ENCODE results near the gene ATG5.
A peak's percentile ranks its signal among the peaks of the same experiment; 100 is the strongest.

The ATG5 gene

GRCh38 chr6:106347219-106347618 lies 21.7 kb upstream of the ATG5 start:
- Histone ChIP-seq H2BK15ac (replicated peaks; ENCODE audit: low read depth) (no peak overlapping the region), H3K27me3 (ENCODE audit: insufficient read depth, low read length, poor library complexity) (no peaks in the 10 kb centered on the region), H3K56ac (ENCODE audit: low read length) (no peak overlapping the region), H3K23ac (ENCODE audit: low read length) (no peak overlapping the region), H3K4me2 (ENCODE audit: low read length) (no peak overlapping the region), H2BK120ac (ENCODE audit: low read depth, low read length) (no peak overlapping the region), H4K8ac (ENCODE audit: low read depth, low read length) (no peak overlapping the region), H3K36me3 (ENCODE audit: control insufficient read depth, insufficient read depth, low read length) (no peaks in the 10 kb centered on the region), H2AK5ac (ENCODE audit: low read length) (no peak overlapping the region), H3K9ac (ENCODE audit: low read length) (no peak overlapping the region), H3K79me2 (ENCODE audit: control insufficient read depth, insufficient read depth, low read length) (no peaks in the 10 kb centered on the region), H3K27ac (ENCODE audit: low read depth, low read length) (no peak overlapping the region), H3K79me1 (ENCODE audit: low read length) (no peaks in the 10 kb centered on the region), H2BK5ac (ENCODE audit: low read length) (no peak overlapping the region), H3K4ac (ENCODE audit: low read depth, low read length) (no peak overlapping the region), H3K18ac (ENCODE audit: low read length) (no peak overlapping the region), H4K5ac (ENCODE audit: low read length) (no peak overlapping the region), H3K4me3 (ENCODE audit: low read length) (no peak overlapping the region), H3K4me1 (ENCODE audit: control insufficient read depth, low read depth, low read length) (no peaks in the 10 kb centered on the region)
- DNase-seq, result no peak
- no CpG with 5 or more reads among the region's 1 CpG for WGBS (ENCODE audit: extremely low coverage, insufficient coverage, low lambda C conversion rate)

DNA sequence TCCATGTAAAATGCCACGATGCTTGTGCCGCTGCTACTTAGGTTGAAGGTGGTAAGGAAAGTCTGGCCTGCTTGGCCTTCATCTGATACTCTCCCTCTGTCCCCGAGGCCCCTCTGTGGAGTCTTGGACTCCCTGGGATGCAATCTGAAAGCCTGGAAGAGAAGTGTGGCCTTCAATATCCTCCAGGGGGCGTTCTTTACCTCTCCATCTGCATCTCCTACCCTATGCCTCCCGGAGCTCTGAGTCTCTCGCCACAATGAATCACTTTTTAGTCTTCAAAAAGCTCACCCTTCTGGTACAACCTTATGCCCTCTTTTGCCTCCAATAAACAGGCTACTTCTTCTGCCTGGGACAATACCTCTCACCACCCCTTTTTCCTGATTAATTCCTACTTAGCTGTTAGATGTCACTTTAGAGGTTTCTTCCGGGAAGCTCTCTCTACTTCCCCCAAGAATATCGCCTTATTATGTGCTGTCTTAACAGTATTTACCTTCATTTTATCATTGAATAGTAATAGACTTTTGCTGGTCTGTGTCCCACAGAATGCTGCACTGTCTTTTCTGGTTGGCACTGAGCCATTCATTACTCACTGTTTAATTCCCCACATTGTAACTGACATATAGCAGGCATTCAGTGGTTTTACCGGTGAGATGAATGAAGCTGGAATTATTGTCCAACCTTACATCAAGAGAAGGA lies 13.9 kb upstream of the ATG5 start:
- H2AK5ac ChIP-seq (ENCODE audit: low read length), result no peak overlapping the region
- no peak overlapping the region for H3K27ac ChIP-seq (ENCODE audit: low read depth, low read length)
- no peak overlapping the region for H2BK120ac ChIP-seq (ENCODE audit: low read depth, low read length)
- no peak overlapping the region for H3K4ac ChIP-seq (ENCODE audit: low read depth, low read length)
- no peaks in the 10 kb centered on the region for H3K79me1 ChIP-seq (ENCODE audit: low read length)
- H3K23ac ChIP-seq (ENCODE audit: low read length), result no peak overlapping the region
- no peak overlapping the region for H4K5ac ChIP-seq (ENCODE audit: low read length)
- no peaks in the 10 kb centered on the region for H3K36me3 ChIP-seq (ENCODE audit: control insufficient read depth, insufficient read depth, low read length)
- no CpG with 5 or more reads among the region's 9 CpGs for WGBS (ENCODE audit: extremely low coverage, insufficient coverage, low lambda C conversion rate)
- no peak overlapping the region for H3K4me2 ChIP-seq (ENCODE audit: low read length)
- H4K8ac ChIP-seq (ENCODE audit: low read depth, low read length), result no peak overlapping the region
- H3K9ac ChIP-seq (ENCODE audit: low read length), result no peak overlapping the region
- peak; percentile 82 for DNase-seq
- H2BK5ac ChIP-seq (ENCODE audit: low read length), result no peak overlapping the region
- H2BK15ac ChIP-seq (replicated peaks; ENCODE audit: low read depth), result no peak overlapping the region
- no peak overlapping the region for H3K4me3 ChIP-seq (ENCODE audit: low read length)
- H3K27me3 ChIP-seq (ENCODE audit: insufficient read depth, low read length, poor library complexity), result no peaks in the 10 kb centered on the region
- H3K56ac ChIP-seq (ENCODE audit: low read length), result no peak overlapping the region
- no peak overlapping the region for H3K18ac ChIP-seq (ENCODE audit: low read length)
- H3K4me1 ChIP-seq (ENCODE audit: control insufficient read depth, low read depth, low read length), result no peaks in the 10 kb centered on the region
- no peaks in the 10 kb centered on the region for H3K79me2 ChIP-seq (ENCODE audit: control insufficient read depth, insufficient read depth, low read length)

GRCh38 chr6:106334646-106335448 lies 9.3 kb upstream of the ATG5 start:
- H2BK120ac ChIP-seq (ENCODE audit: low read depth, low read length), result no peak overlapping the region
- no peak overlapping the region for H2BK15ac ChIP-seq (replicated peaks; ENCODE audit: low read depth)
- peak; percentile 71 for DNase-seq
- H4K5ac ChIP-seq (ENCODE audit: low read length), result no peak overlapping the region
- no peak overlapping the region for H3K27ac ChIP-seq (ENCODE audit: low read depth, low read length)
- peak overlapping the region; percentile 81 for H4K8ac ChIP-seq (ENCODE audit: low read depth, low read length)
- no peak overlapping the region for H2BK5ac ChIP-seq (ENCODE audit: low read length)
- H2AK5ac ChIP-seq (ENCODE audit: low read length), result no peak overlapping the region
- no peak overlapping the region for H3K4ac ChIP-seq (ENCODE audit: low read depth, low read length)
- H3K18ac ChIP-seq (ENCODE audit: low read length), result no peak overlapping the region
- H3K36me3 ChIP-seq (ENCODE audit: control insufficient read depth, insufficient read depth, low read length), result no peaks in the 10 kb centered on the region
- no peak overlapping the region for H3K56ac ChIP-seq (ENCODE audit: low read length)
- no peaks in the 10 kb centered on the region for H3K4me1 ChIP-seq (ENCODE audit: control insufficient read depth, low read depth, low read length)
- no peak overlapping the region for H3K9ac ChIP-seq (ENCODE audit: low read length)
- WGBS (ENCODE audit: extremely low coverage, insufficient coverage, low lambda C conversion rate), result no CpG with 5 or more reads among the region's 5 CpGs
- H3K79me2 ChIP-seq (ENCODE audit: control insufficient read depth, insufficient read depth, low read length), result no peaks in the 10 kb centered on the region
- H3K23ac ChIP-seq (ENCODE audit: low read length), result no peak overlapping the region
- no peaks in the 10 kb centered on the region for H3K27me3 ChIP-seq (ENCODE audit: insufficient read depth, low read length, poor library complexity)
- H3K79me1 ChIP-seq (ENCODE audit: low read length), result no peaks in the 10 kb centered on the region
- no peak overlapping the region for H3K4me2 ChIP-seq (ENCODE audit: low read length)
- no peak overlapping the region for H3K4me3 ChIP-seq (ENCODE audit: low read length)

GRCh38 chr6:106324726-106325335 lies 729 bp downstream of the ATG5 start:
- no peak for DNase-seq
- H3K79me2 ChIP-seq (ENCODE audit: control insufficient read depth, insufficient read depth, low read length), result peaks cover 37% of the 10 kb centered on the region
- peak overlapping the region; percentile 58 for H4K8ac ChIP-seq (ENCODE audit: low read depth, low read length)
- H3K56ac ChIP-seq (ENCODE audit: low read length), result peak overlapping the region; percentile 97
- peaks cover 8% of the 10 kb centered on the region for H3K79me1 ChIP-seq (ENCODE audit: low read length)
- no peaks in the 10 kb centered on the region for H3K36me3 ChIP-seq (ENCODE audit: control insufficient read depth, insufficient read depth, low read length)
- H3K18ac ChIP-seq (ENCODE audit: low read length), result peak overlapping the region; percentile 75
- peak overlapping the region; percentile 85 for H3K9ac ChIP-seq (ENCODE audit: low read length)
- no peaks in the 10 kb centered on the region for H3K27me3 ChIP-seq (ENCODE audit: insufficient read depth, low read length, poor library complexity)
- H3K4ac ChIP-seq (ENCODE audit: low read depth, low read length), result no peak overlapping the region
- H3K27ac ChIP-seq (ENCODE audit: low read depth, low read length), result peak overlapping the region; percentile 95
- H2AK5ac ChIP-seq (ENCODE audit: low read length), result no peak overlapping the region
- no peak overlapping the region for H2BK5ac ChIP-seq (ENCODE audit: low read length)
- no peak overlapping the region for H3K23ac ChIP-seq (ENCODE audit: low read length)
- no peak overlapping the region for H4K5ac ChIP-seq (ENCODE audit: low read length)
- H3K4me3 ChIP-seq (ENCODE audit: low read length), result peak overlapping the region; percentile 90
- WGBS (ENCODE audit: extremely low coverage, insufficient coverage, low lambda C conversion rate), result no CpG with 5 or more reads among the region's 9 CpGs
- peaks cover 4% of the 10 kb centered on the region for H3K4me1 ChIP-seq (ENCODE audit: control insufficient read depth, low read depth, low read length)
- H3K4me2 ChIP-seq (ENCODE audit: low read length), result peak overlapping the region; percentile 63
- no peak overlapping the region for H2BK120ac ChIP-seq (ENCODE audit: low read depth, low read length)
- H2BK15ac ChIP-seq (replicated peaks; ENCODE audit: low read depth), result no peak overlapping the region

- H3K9ac ChIP-seq (ENCODE audit: low read length), result no peak overlapping the region
- no CpG with 5 or more reads among the region's 4 CpGs for WGBS (ENCODE audit: extremely low coverage, insufficient coverage, low lambda C conversion rate)
- no peak overlapping the region for H3K4ac ChIP-seq (ENCODE audit: low read depth, low read length)
- no peak overlapping the region for H3K56ac ChIP-seq (ENCODE audit: low read length)
- no peak overlapping the region for H3K18ac ChIP-seq (ENCODE audit: low read length)
- no peak overlapping the region for H2BK120ac ChIP-seq (ENCODE audit: low read depth, low read length)
- H4K5ac ChIP-seq (ENCODE audit: low read length), result no peak overlapping the region
- no peaks in the 10 kb centered on the region for H3K36me3 ChIP-seq (ENCODE audit: control insufficient read depth, insufficient read depth, low read length)
- H3K79me2 ChIP-seq (ENCODE audit: control insufficient read depth, insufficient read depth, low read length), result peaks cover 46% of the 10 kb centered on the region
- peaks cover 4% of the 10 kb centered on the region for H3K4me1 ChIP-seq (ENCODE audit: control insufficient read depth, low read depth, low read length)
- H2BK5ac ChIP-seq (ENCODE audit: low read length), result no peak overlapping the region
- H2AK5ac ChIP-seq (ENCODE audit: low read length), result no peak overlapping the region
- no peak overlapping the region for H4K8ac ChIP-seq (ENCODE audit: low read depth, low read length)
- DNase-seq, result no peak
- H3K4me2 ChIP-seq (ENCODE audit: low read length), result no peak overlapping the region
- H3K23ac ChIP-seq (ENCODE audit: low read length), result no peak overlapping the region
- H3K4me3 ChIP-seq (ENCODE audit: low read length), result no peak overlapping the region
- no peaks in the 10 kb centered on the region for H3K27me3 ChIP-seq (ENCODE audit: insufficient read depth, low read length, poor library complexity)
- no peak overlapping the region for H2BK15ac ChIP-seq (replicated peaks; ENCODE audit: low read depth)
- peaks cover 11% of the 10 kb centered on the region for H3K79me1 ChIP-seq (ENCODE audit: low read length)
- no peak overlapping the region for H3K27ac ChIP-seq (ENCODE audit: low read depth, low read length)
Observed at GRCh38 chr6:106321940-106322339, 3.6 kb downstream of the ATG5 start.
